ENCODE measurements around the gene SH3BP5L.

Gene SH3BP5L

DNA sequence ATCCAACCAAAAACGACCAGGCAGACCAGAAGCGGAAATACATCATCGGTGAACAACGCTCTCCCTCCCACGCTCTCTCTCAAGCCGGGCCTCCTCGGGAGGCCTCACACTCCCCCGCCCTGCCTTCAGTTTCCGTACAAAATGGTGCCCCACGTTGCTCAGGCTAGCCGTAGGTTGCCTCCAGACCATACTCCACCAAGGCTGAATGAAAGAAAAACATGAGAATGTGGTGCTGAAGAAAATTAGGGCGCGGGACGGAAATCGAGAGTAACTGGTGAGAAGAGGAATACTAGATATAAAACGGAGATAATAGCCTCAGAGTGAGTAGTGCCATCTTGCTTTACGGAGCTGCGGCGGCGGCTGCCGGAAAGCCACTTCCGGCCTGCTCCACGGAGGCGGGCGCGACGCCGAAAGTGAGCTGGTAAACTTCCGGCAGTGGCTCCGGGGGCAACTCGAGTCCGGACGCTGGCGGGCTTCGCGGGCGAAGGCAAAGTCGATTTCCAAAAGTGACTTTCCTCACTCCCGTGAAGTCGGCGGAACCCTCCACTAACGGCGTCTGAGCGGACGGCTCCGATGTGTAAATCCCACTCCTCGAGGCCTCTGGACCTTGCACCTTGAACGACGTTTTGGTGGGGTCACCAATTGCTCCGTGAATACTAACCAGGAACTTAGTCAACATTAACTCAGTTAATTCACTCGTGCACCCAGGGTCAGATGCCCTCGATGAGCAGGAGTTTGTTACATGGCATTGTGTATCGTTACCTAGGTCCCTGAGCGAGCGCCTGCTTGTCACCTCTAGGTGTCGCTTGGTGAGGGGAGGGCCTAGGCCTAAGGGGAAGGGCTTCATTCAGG, at the start of gene SH3BP5L:
Gene SH3BP5L (minus strand): TSS at position 7 of the 852 bp plus-strand sequence. CDS start 980 bp downstream, outside the sequence.
- DNase-seq (ENCODE audit: low read depth, low spot score), result peak; percentile 77
- H3K4me3 ChIP-seq (ENCODE audit: low read depth, low read length), result peak within 1 kb of the TSS; percentile 71
- peak; percentile 71 for TF ChIP-seq CTCF (IDR thresholded peaks at IDR 0.05; ENCODE audit: insufficient read depth, low read length, missing control alignments)
- ChIA-PET POLR2A (interaction anchor here (0.6 to 3.3 kb wide), 5 partner anchors 12 to 100 kb away, joined by 3 to 23 read pairs (median 4); partner anchors contain the start of gene ZNF672), CTCF (interaction anchor here (1.1 to 5.4 kb wide), 4 partner anchors 8 to 94 kb away, joined by 3 to 56 read pairs (median 6); partner anchors contain the start of genes ZNF672 and ZNF692)

- ChIA-PET CTCF (interaction anchor here (1.9 kb wide), 1 partner anchor 16 kb away, joined by 4 read pairs; the partner anchor contains the start of gene ZNF692), POLR2A (interaction anchor here (1.0 to 2.3 kb wide), 4 partner anchors 16 to 53 kb away, joined by 3 to 7 read pairs (median 4); partner anchors contain the start of gene SH3BP5L)
- no peak for DNase-seq (ENCODE audit: low read depth, low spot score)
- no peak for TF ChIP-seq CTCF (IDR thresholded peaks at IDR 0.05; ENCODE audit: insufficient read depth, low read length, missing control alignments)
- H3K4me3 ChIP-seq (ENCODE audit: low read depth, low read length), result peak overlapping the region; percentile 86
These were observed 48.3 kb upstream of the SH3BP5L start for GRCh38 chr1:248873993-248874533.

DNA sequence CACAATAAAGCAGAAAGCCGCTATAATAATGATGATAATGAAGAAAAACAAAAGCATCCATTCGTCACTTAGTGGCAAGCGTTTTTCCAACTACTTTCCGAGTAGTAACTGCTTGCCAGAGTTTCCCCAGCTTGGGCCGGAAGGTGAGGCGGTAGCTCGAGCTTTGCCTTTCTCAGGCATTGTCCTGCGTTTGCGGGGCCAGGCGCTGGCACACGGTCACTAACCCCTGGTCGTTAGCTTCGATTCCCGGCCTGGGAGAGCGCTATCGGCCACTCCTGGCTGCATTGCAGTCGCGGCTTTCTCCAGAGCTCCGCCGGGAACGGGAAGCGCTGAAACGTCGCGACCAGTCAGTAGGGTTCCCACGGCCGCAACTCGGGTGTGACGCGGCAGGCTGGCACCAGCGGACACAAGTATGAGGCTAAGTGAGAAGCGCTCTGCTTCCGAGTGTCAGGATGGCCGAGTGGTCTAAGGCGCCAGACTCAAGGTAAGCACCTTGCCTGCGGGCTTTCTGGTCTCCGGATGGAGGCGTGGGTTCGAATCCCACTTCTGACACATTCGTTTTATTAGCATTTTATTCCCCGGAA, 47.8 kb upstream of the SH3BP5L start:
- ChIA-PET POLR2A (interaction anchor here (0.6 to 2.3 kb wide), 5 partner anchors 15 to 52 kb away, joined by 3 to 7 read pairs (median 4); partner anchors contain the start of genes PGBD2 and SH3BP5L), CTCF (interaction anchor here (1.5 to 2.0 kb wide), 3 partner anchors 11 to 32 kb away, joined by 4 to 6 read pairs (median 6); partner anchors contain the start of gene ZNF692)
- TF ChIP-seq CTCF (IDR thresholded peaks at IDR 0.05; ENCODE audit: insufficient read depth, low read length, missing control alignments), result no peak
- peak overlapping the region; percentile 86 for H3K4me3 ChIP-seq (ENCODE audit: low read depth, low read length)
- peak; percentile 80 for DNase-seq (ENCODE audit: low read depth, low spot score)

- ChIA-PET CTCF (interaction anchor here (1.5 to 2.0 kb wide), 3 partner anchors 10 to 31 kb away, joined by 4 to 6 read pairs (median 6); partner anchors contain the start of gene ZNF692), POLR2A (interaction anchor here (0.6 to 2.3 kb wide), 6 partner anchors 15 to 52 kb away, joined by 3 to 7 read pairs (median 4); partner anchors contain the start of genes PGBD2 and SH3BP5L)
- DNase-seq (ENCODE audit: low read depth, low spot score), result no peak
- H3K4me3 ChIP-seq (ENCODE audit: low read depth, low read length), result peak overlapping the region; percentile 86
- no peak for TF ChIP-seq CTCF (IDR thresholded peaks at IDR 0.05; ENCODE audit: insufficient read depth, low read length, missing control alignments)
These were observed 47.2 kb upstream of the SH3BP5L start for GRCh38 chr1:248872752-248873408.

DNA sequence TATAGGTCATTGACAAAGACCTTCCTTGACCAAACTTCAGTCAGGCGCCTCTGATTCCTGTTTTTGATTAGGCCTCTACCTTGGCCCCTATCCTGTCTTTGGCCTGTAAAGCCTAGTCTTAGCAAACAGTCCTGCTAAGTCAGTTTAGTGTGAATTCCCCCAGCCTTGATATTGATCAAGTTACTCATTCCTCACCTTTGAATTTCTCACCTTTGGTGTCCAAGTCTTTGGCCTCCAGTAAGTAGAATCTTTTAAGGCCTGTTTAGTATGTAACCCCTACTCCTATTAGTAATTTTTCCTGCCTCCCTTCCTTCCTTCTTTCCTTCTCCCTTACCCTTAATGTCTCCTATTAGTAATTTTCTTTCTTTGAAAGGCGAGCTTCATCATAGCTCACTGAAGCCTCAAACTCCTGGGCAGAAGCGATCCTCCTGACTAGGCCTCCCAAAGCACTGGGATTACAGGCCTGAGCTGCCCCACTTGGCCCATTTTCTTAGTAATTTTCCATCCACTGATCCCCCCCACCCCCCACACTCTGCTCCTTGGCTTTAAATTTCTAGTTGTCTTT, 46.2 kb upstream of the SH3BP5L start:
- TF ChIP-seq CTCF (IDR thresholded peaks at IDR 0.05; ENCODE audit: insufficient read depth, low read length, missing control alignments), result no peak
- ChIA-PET POLR2A (interaction anchor here (1.5 to 2.3 kb wide), 3 partner anchors 14 to 46 kb away, joined by 4 to 7 read pairs (median 4); partner anchors contain the start of gene SH3BP5L), CTCF (interaction anchor here (1.5 to 2.0 kb wide), 2 partner anchors 9 to 30 kb away, joined by 6 read pairs; no protein-coding TSS in a partner anchor)
- no peak for DNase-seq (ENCODE audit: low read depth, low spot score)
- peak overlapping the region; percentile 33 for H3K4me3 ChIP-seq (ENCODE audit: low read depth, low read length)
